Measurements from ENCODE around the gene TAS1R1. TPM values are rescaled to one million over a fixed set of nuclear protein-coding genes. Genes with fewer than 3 reads are reported as not detected.

TAS1R1 gene
- not detected for total RNA-seq

GRCh38 chr1:6554907-6555778 lies at the start of gene TAS1R1:
TSS of gene TAS1R1 (plus strand) at chr1:6555307. CDS start at chr1:6555374, 67 bp downstream.
- no peak for FAIRE-seq
- DNase-seq (ENCODE audit: low spot score in 2 of 2): no peak

GRCh38 chr1:6505367-6506209 lies 49.5 kb upstream of the TAS1R1 start:
- no peak for DNase-seq (ENCODE audit: low spot score in 2 of 2)
- no peak for FAIRE-seq

GRCh38 chr1:6506210-6507036 lies 48.7 kb upstream of the TAS1R1 start:
- FAIRE-seq: no peak

GRCh38 chr1:6507037-6507428 lies 48.1 kb upstream of the TAS1R1 start:
- DNase-seq (ENCODE audit: low spot score in 2 of 2) (peak in 1 of 2 donors; percentile 22), FAIRE-seq (no peak)

More at GRCh38 chr1:6506210-6507036, 48.7 kb upstream of the TAS1R1 start:
- DNase-seq (ENCODE audit: low spot score in 2 of 2): peak in 1 of 2 donors; percentile 17

- DNase-seq (ENCODE audit: low spot score in 2 of 2) (peak in 1 of 2 donors; percentile 29), FAIRE-seq (no peak)
Measured at GRCh38 chr1:6507461-6507911, 47.6 kb upstream of the TAS1R1 start.

- DNase-seq (ENCODE audit: low spot score in 2 of 2) (no peak), FAIRE-seq (no peak)
Measured at GRCh38 chr1:6508154-6508815, 46.8 kb upstream of the TAS1R1 start.

- DNase-seq (ENCODE audit: low spot score in 2 of 2): no peak
- FAIRE-seq: no peak
Measured at GRCh38 chr1:6508816-6509189, 46.3 kb upstream of the TAS1R1 start.

- FAIRE-seq: no peak
- DNase-seq (ENCODE audit: low spot score in 2 of 2): no peak
Measured at GRCh38 chr1:6509220-6509918, 45.7 kb upstream of the TAS1R1 start.

GRCh38 chr1:6509919-6510291 lies 45.2 kb upstream of the TAS1R1 start:
- DNase-seq (ENCODE audit: low spot score in 2 of 2) (peak in 1 of 2 donors; percentile 31), FAIRE-seq (no peak)

- FAIRE-seq: no peak
Measured at GRCh38 chr1:6510493-6510892, 44.6 kb upstream of the TAS1R1 start.

GRCh38 chr1:6511056-6511455 lies 44.1 kb upstream of the TAS1R1 start:
- no peak for DNase-seq (ENCODE audit: low spot score in 2 of 2)
- FAIRE-seq: no peak

More at GRCh38 chr1:6510493-6510892, 44.6 kb upstream of the TAS1R1 start:
- DNase-seq (ENCODE audit: low spot score in 2 of 2): no peak

GRCh38 chr1:6511561-6512244 lies 43.4 kb upstream of the TAS1R1 start:
- FAIRE-seq (no peak), DNase-seq (ENCODE audit: low spot score in 2 of 2) (no peak)

GRCh38 chr1:6512245-6512907 lies 42.7 kb upstream of the TAS1R1 start:
- FAIRE-seq (no peak), DNase-seq (ENCODE audit: low spot score in 2 of 2) (no peak)

GRCh38 chr1:6512908-6513280 lies 42.2 kb upstream of the TAS1R1 start:
- FAIRE-seq (no peak), DNase-seq (ENCODE audit: low spot score in 2 of 2) (no peak)

- DNase-seq (ENCODE audit: low spot score in 2 of 2) (no peak), FAIRE-seq (no peak)
Measured at GRCh38 chr1:6513320-6513801, 41.7 kb upstream of the TAS1R1 start.

GRCh38 chr1:6515771-6516170 lies 39.3 kb upstream of the TAS1R1 start:
- FAIRE-seq: no peak
- DNase-seq (ENCODE audit: low spot score in 2 of 2): no peak

- FAIRE-seq: no peak
- no peak for DNase-seq (ENCODE audit: low spot score in 2 of 2)
Measured at GRCh38 chr1:6517435-6517851, 37.7 kb upstream of the TAS1R1 start.

- no peak for DNase-seq (ENCODE audit: low spot score in 2 of 2)
- no peak for FAIRE-seq
Measured at GRCh38 chr1:6519491-6519934, 35.6 kb upstream of the TAS1R1 start.
